B cell (primary cell): ENCODE data around the gene MYO9B. TPM values are rescaled to one million over a fixed set of nuclear protein-coding genes. Genes with fewer than 3 reads are reported as not detected.

Experiments
- ATAC-seq: fragments of 200-7000 bp; cut with Tn5 transposase; one replicate; pipeline ENCODE4 v1.10.0; 2021; ENCODE audit warnings: low read depth, mild to moderate bottlenecking, moderate number of reproducible peaks, moderate library complexity
- CTCF ChIA-PET: fragments of 350-600 bp; sonication (Branson Sonifier 250); formaldehyde crosslinking; loops from one replicate; lab custom pipeline; 2021; ENCODE audit warnings: antibody characterized with exemption, inconsistent platforms; lab: Charles Lee
- POLR2A ChIA-PET: fragments of 350-600 bp; sonication (Branson Sonifier 250); formaldehyde crosslinking; loops from one replicate; lab custom pipeline; 2021; ENCODE audit warnings: antibody characterized with exemption; lab: Charles Lee
- DNase-seq: peaks from one replicate; pipeline ENCODE4 v3.0.0; 2013
- H2AFZ ChIP-seq: 2 replicates; pipeline ENCODE4 v1.6.1; 2012; ENCODE audit warnings: mild to moderate bottlenecking, low read depth, low read length; ENCODE audit not compliant: insufficient read depth, poor library complexity, severe bottlenecking
- H3K27ac ChIP-seq, 2 donors: 1 replicate in 1 of 2; 2 replicates in 1 of 2; pipeline ENCODE4 v1.5.1; 2012 to 2013; ENCODE audit warnings: low read length in 2 of 2, mild to moderate bottlenecking in 2 of 2, moderate library complexity in 1 of 2
- H3K27me3 ChIP-seq, 4 experiments: fragments of 200-600 bp in 1 of 4; sonication (generic) in 1 of 4; replicated peaks in 1 of 4; 1 replicate in 2 of 4; 2 replicates in 2 of 4; pipeline versions ENCODE4 v1.6.1 to v1.7.0; 2013 to 2016; ENCODE audit warnings: low read length in 3 of 4, mild to moderate bottlenecking in 2 of 4, mixed read lengths in 1 of 4, moderate library complexity in 1 of 4; ENCODE audit not compliant: insufficient read depth in 4 of 4, control insufficient read depth in 3 of 4; ENCODE audit errors: control extremely low read depth in 1 of 4
- H3K36me3 ChIP-seq, 2 experiments: replicated peaks in 1 of 2; 1 replicate in 1 of 2; 2 replicates in 1 of 2; pipeline versions ENCODE4 v1.6.1 to v1.7.1; 2013; ENCODE audit warnings: low read length in 1 of 2; ENCODE audit not compliant: insufficient read depth in 2 of 2, control insufficient read depth in 1 of 2; ENCODE audit errors: control extremely low read depth in 1 of 2, extremely low read depth in 1 of 2
- H3K4me1 ChIP-seq, 2 donors: fragments of 200-600 bp in 1 of 2; sonication (generic) in 1 of 2; 1 replicate in 1 of 2; 2 replicates in 1 of 2; pipeline versions ENCODE4 v1.5.1 to v1.6.1; 2013 to 2017; ENCODE audit warnings: low read length in 2 of 2; ENCODE audit not compliant: control insufficient read depth in 2 of 2, insufficient read depth in 2 of 2
- H3K4me2 ChIP-seq: replicated peaks from 2 replicates; pipeline ENCODE3; 2012; ENCODE audit warnings: mild to moderate bottlenecking, low read depth, low read length; ENCODE audit not compliant: poor library complexity, severe bottlenecking
- H3K4me3 ChIP-seq, 5 experiments: fragments of 200-600 bp in 1 of 5; sonication (generic) in 1 of 5; 1 replicate in 3 of 5; 2 replicates in 2 of 5; pipeline versions ENCODE4 v1.5.1 to v1.7.0; 2011 to 2016; ENCODE audit warnings: low read length in 4 of 5, mild to moderate bottlenecking in 4 of 5, low read depth in 2 of 5, control low read depth in 1 of 5, moderate library complexity in 1 of 5; ENCODE audit not compliant: insufficient read depth in 1 of 5; ENCODE audit errors: control extremely low read depth in 1 of 5, extremely low read depth in 1 of 5
- H3K79me2 ChIP-seq: fragments of 200-600 bp; sonication (generic); one replicate; pipeline ENCODE4 v1.6.0; 2016; ENCODE audit warnings: low read length; ENCODE audit not compliant: control insufficient read depth, insufficient read depth
- H3K9ac ChIP-seq: fragments of 200-600 bp; sonication (generic); 2 replicates; pipeline ENCODE4 v1.6.1; 2017; ENCODE audit warnings: mild to moderate bottlenecking, low read length, moderate library complexity
- H3K9me3 ChIP-seq, 3 donors: one replicate each; pipeline versions ENCODE4 v1.6.1 to v1.7.1; 2013; ENCODE audit warnings: low read length in 2 of 3; ENCODE audit not compliant: control insufficient read depth in 2 of 3, insufficient read depth in 1 of 3; ENCODE audit errors: control extremely low read depth in 1 of 3
- H4K20me1 ChIP-seq: 2 replicates; pipeline ENCODE4 v1.6.0; 2012; ENCODE audit warnings: mild to moderate bottlenecking, low read length; ENCODE audit not compliant: insufficient read depth, control insufficient read depth, poor library complexity, severe bottlenecking
- H3K27ac Mint-ChIP-seq: one replicate; pipeline ENCODE4 v1.8.0; 2021; ENCODE audit warnings: mixed read lengths
- H3K27me3 Mint-ChIP-seq: one replicate; pipeline ENCODE4 v1.8.0; 2021; ENCODE audit warnings: mixed read lengths
- H3K4me1 Mint-ChIP-seq: one replicate; pipeline ENCODE4 v1.8.0; 2021; ENCODE audit warnings: mixed read lengths
- H3K4me3 Mint-ChIP-seq: one replicate; pipeline ENCODE4 v1.8.0; 2021; ENCODE audit warnings: mixed read lengths
- H3K9me3 Mint-ChIP-seq: one replicate; pipeline ENCODE4 v1.8.0; 2022; ENCODE audit warnings: mixed read lengths; ENCODE audit not compliant: insufficient read depth
- EZH2 ChIP-seq: IDR thresholded peaks from 2 replicates; pipeline ENCODE4 v1.6.1; 2012; ENCODE audit warnings: borderline replicate concordance, low read depth, mild to moderate bottlenecking, moderate library complexity, low read length; ENCODE audit not compliant: insufficient read depth, poor library complexity, severe bottlenecking
- WGBS: methylation state at CpG from one replicate; pipeline ENCODE4 v1.1.5; 2013; ENCODE audit warnings: missing lambda C conversion rate; ENCODE audit not compliant: insufficient coverage; 5-methylcytosine and 5-hydroxymethylcytosine counted together
- intact Hi-C: fragments of 100-400 bp; cut with micrococcal nuclease; formaldehyde crosslinking; loops from one replicate; pipeline ENCODE4 v1.10.0; 2022
- polyA plus RNA-seq: library from polyadenylated mRNA; depleted of rRNA; stranded (reverse); fragments of >200 nt; gene quantifications from 2 replicates; pipeline ENCODE4 v1.2.3, GENCODE V29; 2012
- total RNA-seq, 2 donors: library from RNA; stranded (reverse); fragments of 120-200 nt in 1 of 2; gene quantifications; 1 replicate in 1 of 2; 2 replicates in 1 of 2; pipeline versions ENCODE4 v1.2.3 to v1.2.4, GENCODE V29; 2013 to 2022
- TF ChIP-seq, protein P1 (sequence below): fragments of 200-600 bp; IDR thresholded peaks from one replicate; pipeline ENCODE4 v1.8.0; 2022; ENCODE audit warnings: antibody characterized with exemption, mild to moderate bottlenecking

MYO9B gene
- total and polyA plus RNA-seq, 2 donors (not counting 1 experiment from before 2014, with no cell fraction given), result 256 to 273 TPM

- no peak overlapping the region for H2AFZ ChIP-seq
- TF ChIP-seq EZH2, result no peak
- TF ChIP-seq, protein P1, sequence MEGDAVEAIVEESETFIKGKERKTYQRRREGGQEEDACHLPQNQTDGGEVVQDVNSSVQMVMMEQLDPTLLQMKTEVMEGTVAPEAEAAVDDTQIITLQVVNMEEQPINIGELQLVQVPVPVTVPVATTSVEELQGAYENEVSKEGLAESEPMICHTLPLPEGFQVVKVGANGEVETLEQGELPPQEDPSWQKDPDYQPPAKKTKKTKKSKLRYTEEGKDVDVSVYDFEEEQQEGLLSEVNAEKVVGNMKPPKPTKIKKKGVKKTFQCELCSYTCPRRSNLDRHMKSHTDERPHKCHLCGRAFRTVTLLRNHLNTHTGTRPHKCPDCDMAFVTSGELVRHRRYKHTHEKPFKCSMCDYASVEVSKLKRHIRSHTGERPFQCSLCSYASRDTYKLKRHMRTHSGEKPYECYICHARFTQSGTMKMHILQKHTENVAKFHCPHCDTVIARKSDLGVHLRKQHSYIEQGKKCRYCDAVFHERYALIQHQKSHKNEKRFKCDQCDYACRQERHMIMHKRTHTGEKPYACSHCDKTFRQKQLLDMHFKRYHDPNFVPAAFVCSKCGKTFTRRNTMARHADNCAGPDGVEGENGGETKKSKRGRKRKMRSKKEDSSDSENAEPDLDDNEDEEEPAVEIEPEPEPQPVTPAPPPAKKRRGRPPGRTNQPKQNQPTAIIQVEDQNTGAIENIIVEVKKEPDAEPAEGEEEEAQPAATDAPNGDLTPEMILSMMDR, result no peak
- ATAC-seq (no peak), DNase-seq (no peak)
- ChIA-PET CTCF (no interaction called here), POLR2A (interaction anchor here (0.7 to 0.8 kb wide), 2 partner anchors 8 to 43 kb away, joined by 3 read pairs; no protein-coding TSS in a partner anchor)
- H4K20me1 ChIP-seq, result no peaks in the 10 kb centered on the region
- intact Hi-C loops, result no loop called here
- 96% methylated on average over 7 of the region's 8 CpGs for WGBS
- no peak overlapping the region for H3K4me2 ChIP-seq
- no peaks in the 10 kb centered on the region for H3K4me1 ChIP-seq
- Mint-ChIP-seq H3K27me3 (no peaks in the 10 kb centered on the region), H3K9me3 (no peaks in the 10 kb centered on the region), H3K27ac (no peak overlapping the region), H3K4me1 (peaks cover 6% of the 10 kb centered on the region), H3K4me3 (no peak overlapping the region)
- H3K79me2 ChIP-seq, result peaks cover 18% of the 10 kb centered on the region
- H3K27me3 ChIP-seq, result no peaks in the 10 kb centered on the region
- H3K4me3 ChIP-seq, result no peak overlapping the region
- no peaks in the 10 kb centered on the region for H3K9me3 ChIP-seq
- H3K36me3 ChIP-seq, result peaks cover 6 to 84% of the 10 kb centered on the region in 2 experiments
- no peak overlapping the region for H3K27ac ChIP-seq
- H3K9ac ChIP-seq, result no peak overlapping the region
These were observed 96.3 kb downstream of the MYO9B start for GRCh38 chr19:17171874-17172273.

DNA sequence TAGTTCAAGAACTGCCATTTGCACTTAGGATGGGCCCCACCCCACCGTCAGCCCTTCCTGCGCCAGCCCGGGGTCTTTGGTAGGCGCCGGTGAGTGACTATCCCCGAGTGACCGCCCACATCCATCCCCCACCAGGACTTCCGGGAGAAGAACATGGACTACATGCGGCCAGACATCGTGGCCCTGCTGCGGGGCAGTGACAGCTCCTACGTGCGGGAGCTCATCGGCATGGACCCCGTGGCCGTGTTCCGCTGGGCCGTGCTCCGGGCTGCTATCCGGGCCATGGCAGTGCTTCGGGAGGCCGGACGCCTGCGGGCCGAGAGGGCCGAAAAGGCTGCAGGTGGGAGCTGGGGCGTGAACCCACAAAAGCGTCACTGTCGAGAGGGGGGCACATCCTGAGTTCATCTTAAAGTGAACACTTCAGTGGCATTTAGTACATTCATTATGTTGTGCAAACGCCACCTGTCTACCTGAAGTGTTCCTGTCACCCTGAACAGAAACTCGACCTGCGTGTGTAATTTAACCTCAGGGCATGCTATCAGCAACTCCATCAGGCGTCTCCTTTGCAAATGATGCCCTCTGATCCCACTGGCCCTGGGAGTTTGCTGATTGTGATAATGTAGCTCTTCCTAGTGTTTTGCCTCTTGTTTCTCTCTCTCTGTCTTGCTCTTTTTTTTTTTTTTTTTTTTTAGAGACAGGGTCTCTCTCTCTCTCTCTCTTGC, 97.2 kb downstream of the MYO9B start:
- no peak overlapping the region for H3K27ac ChIP-seq
- Mint-ChIP-seq H3K4me3 (no peak overlapping the region), H3K9me3 (no peaks in the 10 kb centered on the region), H3K27ac (no peak overlapping the region), H3K4me1 (peaks cover 6% of the 10 kb centered on the region), H3K27me3 (no peaks in the 10 kb centered on the region)
- TF ChIP-seq EZH2, result no peak
- TF ChIP-seq, protein P1, result no peak
- no peak for DNase-seq
- H3K9me3 ChIP-seq, result no peaks in the 10 kb centered on the region
- no peak overlapping the region for H3K4me2 ChIP-seq
- H3K27me3 ChIP-seq, result no peaks in the 10 kb centered on the region
- H2AFZ ChIP-seq, result no peak overlapping the region
- no peak for ATAC-seq
- intact Hi-C loops, result no loop called here
- POLR2A ChIA-PET, result interaction anchor here (0.6 to 0.7 kb wide), 3 partner anchors 7 to 692 kb away, joined by 3 to 8 read pairs (median 3); no protein-coding TSS in a partner anchor
- peaks cover 16% of the 10 kb centered on the region for H3K79me2 ChIP-seq
- H4K20me1 ChIP-seq, result no peaks in the 10 kb centered on the region
- H3K4me1 ChIP-seq, result no peaks in the 10 kb centered on the region
- WGBS, result 94% methylated on average over 26 of the region's 33 CpGs
- CTCF ChIA-PET, result no interaction called here
- peaks cover 6 to 86% of the 10 kb centered on the region in 2 experiments for H3K36me3 ChIP-seq
- no peak overlapping the region for H3K9ac ChIP-seq
- H3K4me3 ChIP-seq, result no peak overlapping the region
